Gastrocnemius medialis (tissue), 4 donors: ENCODE results near the gene STYK1. TPM values are rescaled to one million over a fixed set of nuclear protein-coding genes. Genes with fewer than 3 reads are reported as not detected.
"Not testable (repeated sequence)": the region's sequence is repeated elsewhere in the genome, so short reads cannot be mapped to it uniquely, and the experiment has no call there.

ENCODE experiments used
- ATAC-seq, 2 donors: fragments of 150-250 bp; one replicate each; pipeline ENCODE4 v1.9.1; 2016
- DNase-seq, 2 donors: peaks; one replicate each; pipeline ENCODE4 v3.0.0-alpha.2; 2019
- H3K27ac ChIP-seq, 4 donors: fragments of 200-600 bp; sonication (generic); 1 replicate in 1 of 4; 2 replicates in 3 of 4; pipeline ENCODE4 v1.5.1; 2016 to 2018; ENCODE audit warnings: mild to moderate bottlenecking in 2 of 4, moderate library complexity in 1 of 4
- H3K27me3 ChIP-seq, 3 donors: fragments of 200-600 bp; sonication (generic) in 2 of 3; 1 replicate in 1 of 3; 2 replicates in 2 of 3; pipeline versions ENCODE4 v1.5.1 to v1.6.0; 2016 to 2019; ENCODE audit warnings: mild to moderate bottlenecking in 1 of 3, moderate library complexity in 1 of 3
- H3K36me3 ChIP-seq, 2 donors: fragments of 200-600 bp; sonication (generic) in 1 of 2; one replicate each; pipeline ENCODE4 v1.5.1; 2017 to 2018
- H3K4me1 ChIP-seq, 2 donors: fragments of 200-600 bp; sonication (generic) in 1 of 2; one replicate each; pipeline ENCODE4 v1.5.1; 2016 to 2017; ENCODE audit warnings: mild to moderate bottlenecking in 2 of 2
- H3K4me3 ChIP-seq, 4 donors: fragments of 200-600 bp; sonication (generic) in 3 of 4; 1 replicate in 1 of 4; 2 replicates in 3 of 4; pipeline ENCODE4 v1.5.1; 2016 to 2019; ENCODE audit warnings: mild to moderate bottlenecking in 2 of 4
- H3K9me3 ChIP-seq, 3 donors: fragments of 200-600 bp; sonication (generic) in 2 of 3; 1 replicate in 1 of 3; 2 replicates in 2 of 3; pipeline ENCODE4 v1.5.1; 2016 to 2019
- POLR2A ChIP-seq, 2 donors: fragments of 450-650 bp; IDR thresholded peaks; one replicate each; pipeline ENCODE4 v1.6.1; 2017; ENCODE audit warnings: antibody characterized with exemption in 2 of 2, mild to moderate bottlenecking in 2 of 2, moderate library complexity in 2 of 2
- in situ Hi-C, 4 donors: fragments of 200-750 bp; cut with MboI; loops; one replicate each; pipeline versions ENCODE4 v1.15.0 to v1.8.0; 2017; ENCODE audit warnings: low sequenced_read_pairs in 4 of 4
- intact Hi-C: fragments of 100-400 bp; cut with DNase I; formaldehyde crosslinking; loops from one replicate; pipeline ENCODE4 v1.15.1; 2023; ENCODE audit warnings: low total_unique reads
- total RNA-seq, 4 donors: library from RNA; depleted of rRNA; stranded (reverse); fragments of >200 nt; gene quantifications; one replicate each; pipeline versions ENCODE4 v1.1.0 to v1.2.3, GENCODE V29; 2016
- TF ChIP-seq, protein P1 (sequence below), 5 experiments: fragments of 450-650 bp in 3 of 5; fragments of 200-600 bp in 2 of 5; sonication (generic) in 2 of 5; IDR thresholded peaks in 4 of 5; conservative IDR thresholded peaks in 1 of 5; 1 replicate in 4 of 5; 2 replicates in 1 of 5; pipeline ENCODE4 v1.5.1; 2016 to 2019; ENCODE audit warnings: antibody characterized with exemption in 5 of 5, mild to moderate bottlenecking in 3 of 5, moderate library complexity in 3 of 5

The STYK1 gene
- total RNA-seq, 4 donors from 2014 or later: 0.12 TPM; not detected in 3

DNA sequence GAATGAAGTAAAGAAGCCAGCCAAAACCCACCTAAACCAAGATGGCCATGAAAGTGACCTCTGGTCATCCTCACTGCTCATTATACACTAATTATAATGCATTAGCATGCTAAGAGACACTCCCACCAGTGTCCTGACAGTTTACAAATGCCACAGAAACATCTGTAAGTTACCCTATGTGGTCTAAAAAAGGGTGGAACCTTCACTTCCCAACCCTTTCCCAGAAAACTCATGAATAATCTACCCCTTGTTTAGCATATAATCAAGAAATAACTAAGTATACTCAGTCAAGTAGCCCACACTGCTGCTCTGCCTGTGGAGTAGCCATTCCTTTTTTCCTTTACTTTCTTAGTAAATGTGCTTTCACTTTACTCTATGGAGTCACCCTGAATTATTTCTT is 19.8 kb downstream of the STYK1 start:
- ATAC-seq: no peak
- Histone ChIP-seq H3K27me3 (no peaks in the 10 kb centered on the region), H3K4me1 (no peaks in the 10 kb centered on the region)

DNA sequence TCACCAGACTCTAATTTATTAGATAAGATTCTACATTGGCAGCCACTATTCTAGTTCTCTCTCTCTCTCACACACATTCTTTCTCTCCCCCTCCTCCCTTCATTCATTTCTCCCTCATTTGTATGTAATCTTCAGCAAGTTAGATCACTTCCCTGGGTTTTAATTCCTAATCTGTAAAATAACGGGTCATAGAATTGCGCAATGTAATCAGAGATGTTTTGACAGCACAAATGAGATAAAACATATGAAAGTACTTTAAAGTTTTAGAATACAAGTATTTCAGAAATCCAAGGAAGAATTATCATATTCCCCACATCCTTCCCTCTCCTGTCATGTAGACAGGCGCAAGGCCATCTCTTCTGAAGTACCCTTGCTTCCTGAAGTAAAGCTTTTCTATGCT is 21.7 kb downstream of the STYK1 start:
- intact Hi-C loops (no loop called here), in situ Hi-C loops (no loop called here)
- TF ChIP-seq, protein P1, sequence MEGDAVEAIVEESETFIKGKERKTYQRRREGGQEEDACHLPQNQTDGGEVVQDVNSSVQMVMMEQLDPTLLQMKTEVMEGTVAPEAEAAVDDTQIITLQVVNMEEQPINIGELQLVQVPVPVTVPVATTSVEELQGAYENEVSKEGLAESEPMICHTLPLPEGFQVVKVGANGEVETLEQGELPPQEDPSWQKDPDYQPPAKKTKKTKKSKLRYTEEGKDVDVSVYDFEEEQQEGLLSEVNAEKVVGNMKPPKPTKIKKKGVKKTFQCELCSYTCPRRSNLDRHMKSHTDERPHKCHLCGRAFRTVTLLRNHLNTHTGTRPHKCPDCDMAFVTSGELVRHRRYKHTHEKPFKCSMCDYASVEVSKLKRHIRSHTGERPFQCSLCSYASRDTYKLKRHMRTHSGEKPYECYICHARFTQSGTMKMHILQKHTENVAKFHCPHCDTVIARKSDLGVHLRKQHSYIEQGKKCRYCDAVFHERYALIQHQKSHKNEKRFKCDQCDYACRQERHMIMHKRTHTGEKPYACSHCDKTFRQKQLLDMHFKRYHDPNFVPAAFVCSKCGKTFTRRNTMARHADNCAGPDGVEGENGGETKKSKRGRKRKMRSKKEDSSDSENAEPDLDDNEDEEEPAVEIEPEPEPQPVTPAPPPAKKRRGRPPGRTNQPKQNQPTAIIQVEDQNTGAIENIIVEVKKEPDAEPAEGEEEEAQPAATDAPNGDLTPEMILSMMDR (IDR thresholded peaks at IDR 0.05 in 4 of 5, conservative IDR thresholded peaks at IDR 0.05 in 1 of 5): no peak
- TF ChIP-seq POLR2A (IDR thresholded peaks at IDR 0.05): no peak
- H3K4me3 ChIP-seq: no peak overlapping the region
- H3K4me1 ChIP-seq: no peaks in the 10 kb centered on the region
- no peaks in the 10 kb centered on the region for H3K9me3 ChIP-seq
- H3K27me3 ChIP-seq: no peaks in the 10 kb centered on the region
- DNase-seq (no peak), ATAC-seq (no peak)
- no peak overlapping the region for H3K27ac ChIP-seq
- no peaks in the 10 kb centered on the region for H3K36me3 ChIP-seq

More for the DNA sequence above, 19.8 kb downstream of the STYK1 start:
- in situ Hi-C loops: no loop called here
- H3K36me3 ChIP-seq: no peaks in the 10 kb centered on the region
- no peaks in the 10 kb centered on the region for H3K9me3 ChIP-seq
- H3K4me3 ChIP-seq: no peak overlapping the region
- no peak for DNase-seq
- intact Hi-C loops: no loop called here
- no peak for TF ChIP-seq POLR2A (IDR thresholded peaks at IDR 0.05)
- TF ChIP-seq, protein P1 (IDR thresholded peaks at IDR 0.05 in 4 of 5, conservative IDR thresholded peaks at IDR 0.05 in 1 of 5): no peak
- H3K27ac ChIP-seq: no peak overlapping the region

DNA sequence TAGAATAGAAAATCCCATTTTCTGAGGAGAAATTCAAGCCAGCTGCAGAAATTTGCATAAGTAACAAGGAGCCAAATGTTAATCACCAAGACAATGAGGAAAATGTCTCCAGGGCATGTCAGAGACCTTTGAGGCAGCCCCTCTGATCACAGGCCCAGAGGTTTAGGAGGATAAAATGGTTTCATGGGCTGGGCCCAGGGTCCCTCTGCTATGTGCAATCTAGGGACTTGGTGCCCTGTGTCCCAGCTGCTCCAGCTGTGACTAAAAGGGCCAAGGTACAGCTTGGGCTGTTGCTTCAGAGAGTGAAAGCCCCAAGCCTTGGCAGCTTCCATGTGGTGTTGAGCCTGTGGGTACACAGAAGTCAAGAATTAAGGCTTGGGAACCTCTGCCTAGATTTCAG is 27.3 kb downstream of the STYK1 start:
- in situ Hi-C loops: loop anchor here in 1 of 4 donors (25.0 kb wide), 1 partner anchor 841 kb away; no protein-coding TSS in a partner anchor
- not testable (repeated sequence) for ATAC-seq, H3K27ac ChIP-seq

DNA sequence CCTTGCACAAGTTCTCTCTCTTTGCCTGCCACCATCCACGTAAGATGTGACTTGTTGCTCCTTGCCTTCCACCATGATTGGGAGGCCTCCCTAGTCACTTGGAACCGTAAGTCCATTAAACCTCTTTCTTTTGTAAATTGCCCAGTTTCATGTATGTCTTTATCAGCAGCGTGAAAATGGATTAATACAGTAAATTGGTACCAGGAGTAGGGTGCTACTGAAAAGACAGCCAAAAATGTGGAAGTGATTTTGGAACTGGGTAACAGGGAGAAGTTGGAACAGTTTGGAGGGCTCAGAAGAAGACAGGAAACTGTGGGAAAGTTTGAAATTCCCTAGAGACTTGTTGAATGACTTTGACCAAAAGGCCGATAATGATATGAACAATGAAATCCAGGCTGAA is 27.9 kb downstream of the STYK1 start:
- TF ChIP-seq POLR2A (IDR thresholded peaks at IDR 0.05): no peak
- TF ChIP-seq, protein P1 (IDR thresholded peaks at IDR 0.05 in 4 of 5, conservative IDR thresholded peaks at IDR 0.05 in 1 of 5): no peak
- no peak overlapping the region for H3K27ac ChIP-seq
- DNase-seq (no peak), ATAC-seq (no peak)
- intact Hi-C loops: no loop called here
- H3K9me3 ChIP-seq: no peaks in the 10 kb centered on the region
- in situ Hi-C loops: loop anchor here in 1 of 4 donors (25.0 kb wide), 1 partner anchor 841 kb away; no protein-coding TSS in a partner anchor
- H3K4me1 ChIP-seq: no peaks in the 10 kb centered on the region
- no peaks in the 10 kb centered on the region for H3K27me3 ChIP-seq
- H3K4me3 ChIP-seq: no peak overlapping the region
- H3K36me3 ChIP-seq: no peaks in the 10 kb centered on the region

More for the DNA sequence above, 27.3 kb downstream of the STYK1 start:
- H3K4me3 ChIP-seq, H3K36me3 ChIP-seq, intact Hi-C loops, DNase-seq, H3K9me3 ChIP-seq, H3K4me1 ChIP-seq, H3K27me3 ChIP-seq: not testable (repeated sequence)

DNA sequence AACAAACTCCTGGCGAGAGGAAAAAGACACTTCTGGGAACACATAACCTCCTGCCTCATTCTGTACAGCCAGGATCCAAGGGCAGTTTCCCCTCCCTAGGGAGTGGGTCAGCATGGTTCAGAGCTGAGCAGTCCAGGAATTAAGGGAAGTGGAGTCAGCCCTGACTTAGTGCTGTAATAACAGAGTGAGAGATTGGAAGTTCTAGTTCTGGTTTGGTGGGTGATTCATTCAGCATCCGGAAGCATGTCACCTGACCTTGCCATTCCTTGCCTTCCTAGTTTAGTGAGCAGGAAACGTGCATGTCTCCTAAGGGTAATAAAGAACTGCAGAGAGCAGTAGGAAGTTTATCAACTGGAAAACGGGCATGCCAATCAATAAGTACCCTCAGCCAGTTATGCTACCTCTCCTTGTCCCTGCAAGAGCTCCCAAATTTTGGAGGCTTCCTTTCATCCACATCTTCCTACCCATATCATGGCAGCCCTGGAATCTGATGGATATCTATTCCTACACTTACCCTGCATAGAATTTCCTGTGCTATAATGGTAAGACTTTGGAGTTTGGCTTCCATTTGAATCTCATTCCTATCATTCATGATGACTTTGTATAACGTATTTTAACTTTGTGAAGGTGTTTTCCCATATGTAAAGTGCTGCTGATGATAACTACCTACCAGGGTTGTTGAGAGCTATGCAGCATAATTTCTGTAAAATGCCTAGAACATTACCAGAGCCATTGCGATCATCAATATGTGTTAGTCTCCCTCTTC is 31.9 kb downstream of the STYK1 start:
- Histone ChIP-seq H3K27ac (no peak overlapping the region), H3K36me3 (no peaks in the 10 kb centered on the region), H3K27me3 (no peaks in the 10 kb centered on the region), H3K9me3 (no peaks in the 10 kb centered on the region), H3K4me1 (no peaks in the 10 kb centered on the region), H3K4me3 (no peak overlapping the region)
- in situ Hi-C loops: loop anchor here in 1 of 4 donors (25.0 kb wide), 1 partner anchor 845 kb away; no protein-coding TSS in a partner anchor
- intact Hi-C loops: no loop called here
- TF ChIP-seq POLR2A (IDR thresholded peaks at IDR 0.05): no peak
- TF ChIP-seq, protein P1 (IDR thresholded peaks at IDR 0.05 in 4 of 5, conservative IDR thresholded peaks at IDR 0.05 in 1 of 5): no peak
- ATAC-seq (no peak), DNase-seq (no peak)
